SK-N-SH treated with all-trans-retinoic acid at 6 μM for 48 hours (cell line): ENCODE results near the gene MC3R.

Source experiments
- ESRRG ChIP-seq: fragments of 250-450 bp; sonication (Bioruptor Pico); IDR thresholded peaks from 2 replicates; pipeline ENCODE4 v1.6.1; 2021; ENCODE audit warnings: mild to moderate bottlenecking
- GLIS3 ChIP-seq: fragments of 250-450 bp; sonication (Bioruptor Pico); IDR thresholded peaks from 2 replicates; pipeline ENCODE4 v1.5.0; 2020; ENCODE audit warnings: mild to moderate bottlenecking, moderate library complexity

DNA sequence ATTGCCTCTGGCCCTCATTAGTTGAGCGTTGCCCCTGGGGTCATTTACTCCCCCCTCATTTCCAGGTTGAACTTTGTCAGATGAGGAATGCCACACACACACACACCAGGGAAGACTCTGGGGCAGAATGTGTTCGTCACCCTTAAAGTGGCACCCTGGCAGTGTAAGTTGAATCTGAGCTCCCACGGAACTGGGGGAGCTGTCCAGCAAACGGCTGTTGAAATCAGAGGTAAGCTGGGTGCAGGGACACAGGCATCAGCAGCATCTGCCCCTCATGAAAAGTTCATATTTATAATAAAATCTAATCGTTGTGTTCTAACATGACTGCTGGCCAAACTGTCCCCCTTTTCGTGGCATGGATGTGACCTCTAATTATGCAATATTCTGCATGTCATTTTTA lies 4.3 kb upstream of the MC3R start:
- TF ChIP-seq ESRRG (no peak), GLIS3 (CRISPR knock-in tag) (no peak)
